DND-41 (cell line): Measurements from ENCODE around the gene QSOX2.

ENCODE experiments used
- ATAC-seq: fragments of 200-7000 bp; cut with Tn5 transposase; 3 replicates; pipeline ENCODE4 v1.9.1; 2021; ENCODE audit warnings: low read depth; ENCODE audit not compliant: insufficient read depth
- DNase-seq: peaks from one replicate; pipeline ENCODE4 v3.0.0-alpha.2; 2020
- H2AFZ ChIP-seq: 2 replicates; pipeline ENCODE4 v1.6.0; 2012; ENCODE audit warnings: low read depth, low read length
- H3K27ac ChIP-seq: 2 replicates; pipeline ENCODE4 v1.5.1; 2012; ENCODE audit warnings: low read length, inconsistent platforms
- H3K27me3 ChIP-seq: fragments of 200-600 bp; sonication (generic); 2 replicates; pipeline ENCODE4 v1.6.0; 2012; ENCODE audit warnings: low read length, mild to moderate bottlenecking, inconsistent platforms; ENCODE audit not compliant: insufficient read depth, poor library complexity
- H3K36me3 ChIP-seq: 2 replicates; pipeline ENCODE4 v1.5.1; 2012; ENCODE audit warnings: low read length, inconsistent platforms; ENCODE audit not compliant: insufficient read depth
- H3K4me1 ChIP-seq: 2 replicates; pipeline ENCODE4 v1.5.1; 2012; ENCODE audit warnings: mild to moderate bottlenecking, low read length; ENCODE audit not compliant: insufficient read depth
- H3K4me2 ChIP-seq: 2 replicates; pipeline ENCODE4 v1.6.0; 2012; ENCODE audit warnings: mild to moderate bottlenecking, moderate library complexity, low read length, inconsistent platforms; ENCODE audit not compliant: insufficient read depth
- H3K4me3 ChIP-seq, 2 experiments: fragments of 200-600 bp in 1 of 2; shearing (Covaris generic) in 1 of 2; 2 replicates each; pipeline ENCODE4 v1.5.1; 2012 to 2016; ENCODE audit warnings: inconsistent platforms in 2 of 2, low read length in 2 of 2, mild to moderate bottlenecking in 2 of 2, low read depth in 1 of 2, moderate library complexity in 1 of 2
- H3K79me2 ChIP-seq: 2 replicates; pipeline ENCODE4 v1.6.0; 2012; ENCODE audit warnings: low read length, inconsistent platforms; ENCODE audit not compliant: insufficient read depth
- H3K9ac ChIP-seq: 2 replicates; pipeline ENCODE4 v1.6.0; 2012; ENCODE audit warnings: low read depth, mild to moderate bottlenecking, inconsistent platforms, low read length, moderate library complexity
- H3K9me3 ChIP-seq: 2 replicates; pipeline ENCODE4 v1.5.1; 2012; ENCODE audit warnings: low read length, moderate library complexity, mild to moderate bottlenecking, inconsistent platforms; ENCODE audit not compliant: insufficient read depth, severe bottlenecking
- H4K20me1 ChIP-seq: 2 replicates; pipeline ENCODE4 v1.6.0; 2012; ENCODE audit warnings: low read length; ENCODE audit not compliant: insufficient read depth
- CTCF ChIP-seq: IDR thresholded peaks from 2 replicates; pipeline ENCODE4 v1.5.1; 2012; ENCODE audit warnings: borderline replicate concordance, low read length, moderate library complexity, mild to moderate bottlenecking; ENCODE audit not compliant: poor library complexity, severe bottlenecking; ENCODE audit errors: extremely low read depth
- EZH2 ChIP-seq: IDR thresholded peaks from 3 replicates; pipeline ENCODE4 v1.6.1; 2012; ENCODE audit warnings: borderline replicate concordance, low read depth, mild to moderate bottlenecking, moderate library complexity, low read length, inconsistent platforms; ENCODE audit not compliant: severe bottlenecking

QSOX2 gene

GRCh38 chr9:136159851-136160250, 85.8 kb downstream of the QSOX2 start:
- TF ChIP-seq EZH2 (no peak), CTCF (no peak)
- no peak for ATAC-seq
- Histone ChIP-seq H2AFZ (no peak overlapping the region), H4K20me1 (no peaks in the 10 kb centered on the region), H3K9ac (no peak overlapping the region), H3K79me2 (no peaks in the 10 kb centered on the region), H3K9me3 (peaks cover 3% of the 10 kb centered on the region), H3K4me3 (no peak overlapping the region), H3K4me2 (no peak overlapping the region), H3K4me1 (no peaks in the 10 kb centered on the region), H3K27me3 (no peaks in the 10 kb centered on the region), H3K36me3 (no peaks in the 10 kb centered on the region), H3K27ac (no peak overlapping the region)
- DNase-seq = no peak

GRCh38 chr9:136157477-136158265, 87.9 kb downstream of the QSOX2 start:
- Histone ChIP-seq H3K79me2 (no peaks in the 10 kb centered on the region), H2AFZ (no peak overlapping the region), H3K4me1 (no peaks in the 10 kb centered on the region), H3K27ac (no peak overlapping the region), H3K27me3 (no peaks in the 10 kb centered on the region), H3K4me2 (no peak overlapping the region), H3K4me3 (no peak overlapping the region), H3K9ac (no peak overlapping the region), H3K9me3 (no peaks in the 10 kb centered on the region), H4K20me1 (no peaks in the 10 kb centered on the region), H3K36me3 (no peaks in the 10 kb centered on the region)
- ATAC-seq = no peak
- no peak for TF ChIP-seq CTCF
- TF ChIP-seq EZH2 = no peak
- no peak for DNase-seq
